Hippocampal formation (tissue), 2 donors: ENCODE data around the gene MAP3K12.

Experiments used
- DNase-seq, 2 donors: peaks; one replicate each; lab custom pipeline; 2025; lab: John Stamatoyannopoulos, UW

MAP3K12 gene

GRCh38 chr12:53510181-53510812 lies 11.0 kb upstream of the MAP3K12 start:
- DNase-seq, result no peak

GRCh38 chr12:53508534-53509170 lies 9.4 kb upstream of the MAP3K12 start:
- DNase-seq, result peak; percentile 75 to 78

- DNase-seq, result no peak
Measured at GRCh38 chr12:53507603-53507885, 8.3 kb upstream of the MAP3K12 start.

GRCh38 chr12:53506881-53507602 lies 7.8 kb upstream of the MAP3K12 start, which contains the start of gene NPFF:
NPFF (minus strand) TSS chr12:53507484; CDS start chr12:53507474, 10 bp downstream.
- DNase-seq, result no peak

- DNase-seq, result no peak
Measured at GRCh38 chr12:53506450-53506785, 7.2 kb upstream of the MAP3K12 start.

- no peak for DNase-seq
Measured at GRCh38 chr12:53505555-53506449, 6.5 kb upstream of the MAP3K12 start.

GRCh38 chr12:53505086-53505485 lies 5.8 kb upstream of the MAP3K12 start:
- no peak for DNase-seq

GRCh38 chr12:53504004-53504920 lies 5.0 kb upstream of the MAP3K12 start:
- no peak for DNase-seq

GRCh38 chr12:53502983-53503728 lies 3.9 kb upstream of the MAP3K12 start:
- no peak for DNase-seq

GRCh38 chr12:53502331-53502730 lies 3.1 kb upstream of the MAP3K12 start:
- no peak for DNase-seq

- no peak for DNase-seq
Measured at GRCh38 chr12:53501615-53502181, 2.4 kb upstream of the MAP3K12 start.

GRCh38 chr12:53500776-53501614 lies 1.7 kb upstream of the MAP3K12 start, which contains the start of gene TARBP2:
TARBP2 (plus strand) TSS chr12:53501283; CDS start chr12:53501409, 126 bp downstream.
- DNase-seq, result peak; percentile 99 to 100

- no peak for DNase-seq
Measured at GRCh38 chr12:53500142-53500775, 1.0 kb upstream of the MAP3K12 start.

GRCh38 chr12:53498235-53498630 lies 1.0 kb downstream of the MAP3K12 start:
- DNase-seq, result no peak

- DNase-seq, result no peak
Measured at GRCh38 chr12:53497461-53497860, 1.8 kb downstream of the MAP3K12 start.

- no peak for DNase-seq
Measured at GRCh38 chr12:53496752-53497032, 2.6 kb downstream of the MAP3K12 start.

- peak in 1 of 2 donors; percentile 29 for DNase-seq
Measured at GRCh38 chr12:53495903-53496751, 3.1 kb downstream of the MAP3K12 start.
